ENCODE results near the gene PTX4. TPM values are rescaled to one million over a fixed set of nuclear protein-coding genes. Genes with fewer than 3 reads are reported as not detected.

Gene PTX4
- total and polyA plus RNA-seq, 2 experiments from 2014 or later = not detected

GRCh38 chr16:1449201-1449788 lies 39.4 kb downstream of the PTX4 start:
- Mint-ChIP-seq H3K9me3 (no peaks in the 10 kb centered on the region), H3K27ac (no peak overlapping the region), H3K27me3 (ENCODE audit: insufficient read depth, low read depth, poor library complexity) (peaks cover 9% of the 10 kb centered on the region), H3K4me3 (no peak overlapping the region), H3K36me3 (ENCODE audit: low read depth) (peaks cover 12% of the 10 kb centered on the region), H3K4me1 (no peaks in the 10 kb centered on the region)
- H4K20me1 ChIP-seq (replicated peaks; ENCODE audit: insufficient read depth) = no peaks in the 10 kb centered on the region
- H3K36me3 ChIP-seq (ENCODE audit: insufficient read depth) = no peaks in the 10 kb centered on the region
- no peak for TF ChIP-seq EZH2phosphoT487 (IDR thresholded peaks at IDR 0.05; ENCODE audit: unreplicated experiment)
- no peak for TF ChIP-seq ZNF331 (CRISPR knock-in tag; IDR thresholded peaks at IDR 0.05; ENCODE audit: low read depth)
- TF ChIP-seq REST (IDR thresholded peaks at IDR 0.05; ENCODE audit: unreplicated experiment) = no peak
- TF ChIP-seq ZNF462 (CRISPR knock-in tag; IDR thresholded peaks at IDR 0.05) = no peak
- no peak for TF ChIP-seq JUNB (IDR thresholded peaks at IDR 0.05; ENCODE audit: unreplicated experiment)
- no peak for TF ChIP-seq NANOG (IDR thresholded peaks at IDR 0.05; ENCODE audit: borderline replicate concordance)
- no peak for TF ChIP-seq ZNF114 (CRISPR knock-in tag; IDR thresholded peaks at IDR 0.05)
- no peak for TF ChIP-seq POLR2AphosphoS5 (IDR thresholded peaks at IDR 0.05; ENCODE audit: low read depth)
- TF ChIP-seq STAT1 (IDR thresholded peaks at IDR 0.05; ENCODE audit: unreplicated experiment) = no peak
- no peak for TF ChIP-seq ETS1 (IDR thresholded peaks at IDR 0.05)
- no peak for TF ChIP-seq CTCF (conservative IDR thresholded peaks at IDR 0.05; ENCODE audit: low read depth in 2 of 2)
- no peak for TF ChIP-seq CREB1 (CRISPR knock-in tag; IDR thresholded peaks at IDR 0.05; ENCODE audit: low read depth)
- TF ChIP-seq EZH2 (IDR thresholded peaks at IDR 0.05; ENCODE audit: low read depth, unreplicated experiment) = no peak
- H3K4me3 ChIP-seq = no peak overlapping the region
- no peaks in the 10 kb centered on the region for H3K79me2 ChIP-seq (replicated peaks; ENCODE audit: insufficient read depth)
- no peaks in the 10 kb centered on the region for H3K4me1 ChIP-seq (ENCODE audit: insufficient read depth)
- H3K27ac ChIP-seq (ENCODE audit: low read depth) = no peak overlapping the region
- no peak for ATAC-seq
- no peaks in the 10 kb centered on the region for H3K9me2 ChIP-seq (ENCODE audit: insufficient read depth)
- H3F3A ChIP-seq (replicated peaks; ENCODE audit: low read depth) = no peaks in the 10 kb centered on the region
- no peak for DNase-seq (ENCODE audit: low spot score)
- no peak overlapping the region for H3K4me2 ChIP-seq
- H2AFZ ChIP-seq = no peak overlapping the region
- H3K27me3 ChIP-seq (ENCODE audit: insufficient read depth) = no peaks in the 10 kb centered on the region
